Mucosa of descending colon (tissue), 3 donors: ENCODE results near the gene NETO2. TPM values are rescaled to one million over a fixed set of nuclear protein-coding genes. Genes with fewer than 3 reads are reported as not detected.

ENCODE experiments used
- ATAC-seq: fragments of 200-7000 bp; cut with Tn5 transposase; one replicate; pipeline ENCODE4 v1.9.1; 2020; ENCODE audit warnings: mild to moderate bottlenecking, moderate library complexity
- DNase-seq, 3 donors: peaks; one replicate each; pipeline ENCODE4 v3.0.0-alpha.2; 2020
- H3K36me3 ChIP-seq: fragments of 200-600 bp; one replicate; pipeline ENCODE4 v1.8.0; 2021; ENCODE audit warnings: low read depth, mild to moderate bottlenecking
- H3K4me1 ChIP-seq: fragments of 200-600 bp; one replicate; pipeline ENCODE4 v1.8.0; 2021; ENCODE audit warnings: low read depth, mild to moderate bottlenecking
- H3K4me3 ChIP-seq: fragments of 200-600 bp; one replicate; pipeline ENCODE4 v1.8.0; 2021; ENCODE audit warnings: mild to moderate bottlenecking
- H3K9me3 ChIP-seq: fragments of 200-600 bp; one replicate; pipeline ENCODE4 v1.8.0; 2021; ENCODE audit warnings: mild to moderate bottlenecking
- intact Hi-C, 2 donors: fragments of 100-400 bp; cut with DNase I in 1 of 2; cut with micrococcal nuclease in 1 of 2; formaldehyde crosslinking; loops; one replicate each; pipeline versions ENCODE4 v1.11.0 to v1.11.1; 2022; cut with DNase I, micrococcal nuclease
- total RNA-seq, 3 donors: library from RNA; stranded (reverse); fragmentation: NEBNext Ultra II Directional in 2 of 3; extraction: Animal tissue kit (Norgen Biotek cat#: 25700) in 2 of 3; gene quantifications; one replicate each; pipeline versions ENCODE4 v1.2.1 to v1.2.4, GENCODE V29; 2021 to 2023
- TF ChIP-seq, protein P1 (sequence below): fragments of 200-600 bp; IDR thresholded peaks from one replicate; pipeline ENCODE4 v1.8.0; 2022; ENCODE audit warnings: antibody characterized with exemption, mild to moderate bottlenecking
- donor health status: DM: no; HTN: no; CAD: no; lungs with moderate emphysema.
- donor health status: DM: no; HTN: no; CAD: no.
- donor health status: DM: no; HTN: yes; CAD: no.

The NETO2 gene
- total RNA-seq, 3 donors from 2014 or later = 9.1 to 43.1 (median 10.3) TPM

DNA sequence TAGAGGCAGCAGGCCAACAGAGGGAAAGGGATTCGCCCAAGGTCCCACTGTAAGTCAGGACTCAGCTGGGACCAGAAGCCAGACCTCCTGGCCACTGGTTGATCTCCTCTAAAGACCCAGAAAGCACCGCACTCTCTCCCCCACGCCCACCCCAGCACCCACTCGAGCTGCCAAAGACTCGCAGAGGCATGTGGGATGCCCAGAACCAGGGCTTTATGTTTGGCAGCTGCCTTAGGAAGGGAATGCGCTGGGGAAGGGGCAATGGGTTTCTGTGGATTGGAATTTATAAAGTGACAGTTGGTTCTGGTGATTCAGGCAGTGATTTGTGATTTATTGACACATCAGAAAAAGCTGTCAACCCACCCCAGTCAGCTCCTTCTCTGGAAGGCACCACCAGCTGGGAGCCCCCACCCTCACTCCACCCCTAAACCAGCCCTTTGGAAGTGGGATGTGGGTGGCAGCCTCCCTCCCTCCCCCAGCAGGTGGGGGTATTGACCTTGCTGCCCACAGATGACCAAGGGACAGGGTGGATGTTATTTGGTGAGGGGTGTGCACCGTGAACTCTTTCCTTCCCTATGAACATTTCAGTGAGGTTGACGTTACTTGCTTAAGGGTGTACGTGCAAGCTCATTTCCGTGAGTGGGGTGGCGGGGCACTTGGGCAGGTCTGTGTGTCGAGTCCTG lies 93.7 kb downstream of the NETO2 start:
- H3K4me1 ChIP-seq = no peaks in the 10 kb centered on the region
- ATAC-seq (no peak), DNase-seq (no peak)
- H3K9me3 ChIP-seq = no peaks in the 10 kb centered on the region
- no peak overlapping the region for H3K4me3 ChIP-seq
- intact Hi-C loops = no loop called here
- TF ChIP-seq, protein P1, sequence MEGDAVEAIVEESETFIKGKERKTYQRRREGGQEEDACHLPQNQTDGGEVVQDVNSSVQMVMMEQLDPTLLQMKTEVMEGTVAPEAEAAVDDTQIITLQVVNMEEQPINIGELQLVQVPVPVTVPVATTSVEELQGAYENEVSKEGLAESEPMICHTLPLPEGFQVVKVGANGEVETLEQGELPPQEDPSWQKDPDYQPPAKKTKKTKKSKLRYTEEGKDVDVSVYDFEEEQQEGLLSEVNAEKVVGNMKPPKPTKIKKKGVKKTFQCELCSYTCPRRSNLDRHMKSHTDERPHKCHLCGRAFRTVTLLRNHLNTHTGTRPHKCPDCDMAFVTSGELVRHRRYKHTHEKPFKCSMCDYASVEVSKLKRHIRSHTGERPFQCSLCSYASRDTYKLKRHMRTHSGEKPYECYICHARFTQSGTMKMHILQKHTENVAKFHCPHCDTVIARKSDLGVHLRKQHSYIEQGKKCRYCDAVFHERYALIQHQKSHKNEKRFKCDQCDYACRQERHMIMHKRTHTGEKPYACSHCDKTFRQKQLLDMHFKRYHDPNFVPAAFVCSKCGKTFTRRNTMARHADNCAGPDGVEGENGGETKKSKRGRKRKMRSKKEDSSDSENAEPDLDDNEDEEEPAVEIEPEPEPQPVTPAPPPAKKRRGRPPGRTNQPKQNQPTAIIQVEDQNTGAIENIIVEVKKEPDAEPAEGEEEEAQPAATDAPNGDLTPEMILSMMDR = no peak
- no peaks in the 10 kb centered on the region for H3K36me3 ChIP-seq

DNA sequence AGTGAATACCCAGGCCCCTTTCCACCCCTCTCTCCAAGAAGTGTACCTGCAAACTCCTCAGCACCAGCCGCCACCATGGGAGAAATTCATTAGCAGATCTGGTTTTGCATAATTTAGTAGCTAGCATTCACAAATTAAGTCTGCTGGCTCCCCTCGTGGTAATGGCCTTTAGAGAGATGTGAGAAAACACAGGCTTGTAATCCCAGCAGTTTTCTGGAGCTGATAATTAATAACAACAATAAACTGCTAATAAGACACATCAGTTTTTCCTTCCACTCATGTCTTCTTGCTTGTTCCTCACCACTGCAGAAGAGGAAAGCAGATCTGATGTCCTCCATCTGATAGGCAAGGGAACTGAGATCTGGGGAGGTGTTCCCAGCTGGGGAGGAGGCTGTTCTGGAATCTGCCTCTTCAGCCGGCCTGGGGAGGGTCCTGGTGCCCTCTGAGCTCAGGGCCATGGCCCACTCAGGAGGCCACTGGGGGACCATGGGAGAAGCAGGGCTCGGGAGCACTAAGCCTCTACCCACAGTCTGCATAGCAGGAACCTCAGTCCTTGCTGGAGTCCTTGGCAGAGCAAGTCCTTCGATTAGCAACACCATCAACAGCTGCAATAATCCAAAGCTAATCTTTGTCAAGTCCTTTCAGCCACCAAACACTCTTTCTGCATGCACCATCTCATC lies 96.1 kb downstream of the NETO2 start:
- Histone ChIP-seq H3K4me3 (no peak overlapping the region), H3K4me1 (no peaks in the 10 kb centered on the region), H3K36me3 (no peaks in the 10 kb centered on the region), H3K9me3 (no peaks in the 10 kb centered on the region)
- intact Hi-C loops = no loop called here
- TF ChIP-seq, protein P1 = no peak
- DNase-seq (no peak), ATAC-seq (no peak)

DNA sequence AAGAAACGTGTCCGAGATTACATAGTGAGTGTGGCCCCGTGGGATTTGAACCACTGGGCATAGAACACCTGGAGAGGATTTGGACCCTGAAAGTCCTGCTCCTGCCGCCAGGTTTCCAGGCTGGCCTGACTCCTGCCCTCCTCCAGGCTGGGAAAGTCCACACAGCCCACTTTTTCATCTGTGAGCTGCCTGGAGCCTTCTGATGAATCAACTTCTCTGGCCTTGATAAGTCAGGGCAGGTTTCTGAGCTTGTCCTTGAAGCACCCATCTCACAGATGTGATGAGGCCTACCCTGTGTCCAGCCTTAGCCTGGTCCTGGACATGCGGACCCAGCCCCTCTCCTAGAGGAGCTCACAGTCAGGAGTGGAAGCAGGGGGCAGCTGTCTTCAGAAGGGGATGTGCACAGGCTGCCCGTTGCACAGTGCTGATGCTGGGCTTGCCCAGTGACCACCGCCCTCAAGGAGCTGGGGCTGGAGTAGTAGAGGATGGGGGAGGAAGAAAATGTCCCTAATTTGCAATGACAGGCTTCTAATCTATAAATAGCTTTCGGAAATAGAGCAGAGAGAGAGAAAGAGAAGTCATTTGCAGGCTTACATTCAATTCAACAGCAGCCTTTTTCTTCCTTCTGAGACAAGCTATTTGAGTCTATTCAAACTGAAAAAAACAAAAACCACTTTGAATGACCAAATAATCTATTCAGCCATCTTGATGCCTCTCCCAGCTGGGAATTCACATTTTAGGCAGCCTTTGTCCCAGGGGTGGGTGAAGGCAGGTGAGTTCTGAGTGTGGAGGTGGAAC lies 96.8 kb downstream of the NETO2 start:
- ATAC-seq (no peak), DNase-seq (no peak)
- no peak overlapping the region for H3K4me3 ChIP-seq
- TF ChIP-seq, protein P1 = no peak
- H3K4me1 ChIP-seq = no peaks in the 10 kb centered on the region
- H3K36me3 ChIP-seq = no peaks in the 10 kb centered on the region
- H3K9me3 ChIP-seq = no peaks in the 10 kb centered on the region
- intact Hi-C loops = no loop called here

- Histone ChIP-seq H3K4me1 (no peaks in the 10 kb centered on the region), H3K4me3 (no peak overlapping the region), H3K9me3 (no peaks in the 10 kb centered on the region), H3K36me3 (no peaks in the 10 kb centered on the region)
- ATAC-seq = no peak
- intact Hi-C loops = no loop called here
- TF ChIP-seq, protein P1 = no peak
- no peak for DNase-seq
These were observed 98.3 kb downstream of the NETO2 start for GRCh38 chr16:47045459-47045858.

DNA sequence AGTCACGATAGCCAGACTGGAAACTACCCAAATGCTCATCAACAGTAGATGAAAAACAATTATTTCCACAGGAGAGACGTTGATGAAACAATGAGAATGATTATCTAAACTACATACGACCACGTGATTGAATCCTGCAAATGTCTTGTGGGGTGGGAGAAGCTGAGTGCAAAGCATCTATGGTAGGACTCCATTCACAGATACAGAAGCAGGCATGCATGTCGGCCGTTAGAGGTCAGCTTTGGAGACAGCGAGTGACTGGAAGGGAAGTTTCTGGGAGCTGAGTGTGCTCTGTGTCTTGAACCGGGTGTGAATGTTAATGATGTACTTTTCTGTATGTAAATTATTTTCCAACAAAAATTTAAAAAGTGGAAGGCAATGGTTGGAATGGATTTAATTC lies 98.7 kb downstream of the NETO2 start:
- DNase-seq = no peak
- Histone ChIP-seq H3K36me3 (no peaks in the 10 kb centered on the region), H3K4me1 (no peaks in the 10 kb centered on the region), H3K9me3 (no peaks in the 10 kb centered on the region), H3K4me3 (no peak overlapping the region)
- TF ChIP-seq, protein P1 = no peak
- intact Hi-C loops = no loop called here
- no peak for ATAC-seq
